Mesothelial cell of epicardium (in vitro differentiated cells): ENCODE results near the gene ZNF280B. TPM values are rescaled to one million over a fixed set of nuclear protein-coding genes. Genes with fewer than 3 reads are reported as not detected.
"Not testable (repeated sequence)": the region's sequence is repeated elsewhere in the genome, so short reads cannot be mapped to it uniquely, and the experiment has no call there.

Source experiments
- DNase-seq, 2 experiments: peaks; one replicate each; pipeline ENCODE4 v3.0.0; 2021; ENCODE audit warnings: low spot score in 2 of 2; ENCODE audit not compliant: unreplicated experiment in 2 of 2
- H3K27ac Mint-ChIP-seq: 2 replicates; pipeline ENCODE4 v1.8.0; 2021; ENCODE audit warnings: mixed read lengths
- H3K27me3 Mint-ChIP-seq: 2 replicates; pipeline ENCODE4 v1.8.0; 2021; ENCODE audit warnings: low read depth, mixed read lengths
- H3K36me3 Mint-ChIP-seq: 2 replicates; pipeline ENCODE4 v1.8.0; 2021; ENCODE audit warnings: mixed read lengths
- H3K4me1 Mint-ChIP-seq: 2 replicates; pipeline ENCODE4 v1.8.0; 2021; ENCODE audit warnings: mixed read lengths
- H3K4me3 Mint-ChIP-seq: 2 replicates; pipeline ENCODE4 v1.8.0; 2021; ENCODE audit warnings: mild to moderate bottlenecking, moderate library complexity, mixed read lengths
- H3K9me3 Mint-ChIP-seq: 2 replicates; pipeline ENCODE4 v1.8.0; 2021; ENCODE audit warnings: mixed read lengths
- CTCF ChIP-seq: fragments of 200-600 bp; sonication (generic); IDR thresholded peaks from one replicate; pipeline ENCODE4 v1.5.0; 2021; ENCODE audit warnings: antibody characterized with exemption; ENCODE audit not compliant: unreplicated experiment
- total RNA-seq: library from RNA; stranded (reverse); gene quantifications from 3 replicates; pipeline ENCODE4 v1.2.1, GENCODE V29; 2021

ZNF280B gene
- total RNA-seq, 1 donor from 2014 or later = 6.4 TPM

- H3K9me3 Mint-ChIP-seq = no peaks in the 10 kb centered on the region
- no peak overlapping the region for H3K4me3 Mint-ChIP-seq
- H3K27ac Mint-ChIP-seq = no peak overlapping the region
- no peak for TF ChIP-seq CTCF
- no peaks in the 10 kb centered on the region for H3K27me3 Mint-ChIP-seq
- DNase-seq = no peak
- H3K4me1 Mint-ChIP-seq = no peaks in the 10 kb centered on the region
- H3K36me3 Mint-ChIP-seq = peaks cover 6% of the 10 kb centered on the region
Measured at GRCh38 chr22:22479999-22480532, 28.5 kb downstream of the ZNF280B start.

- no peak for DNase-seq
- peaks cover 1% of the 10 kb centered on the region for H3K36me3 Mint-ChIP-seq
- H3K4me3 Mint-ChIP-seq = no peak overlapping the region
- TF ChIP-seq CTCF = no peak
- no peaks in the 10 kb centered on the region for H3K27me3 Mint-ChIP-seq
- H3K27ac Mint-ChIP-seq = no peak overlapping the region
- no peaks in the 10 kb centered on the region for H3K4me1 Mint-ChIP-seq
- no peaks in the 10 kb centered on the region for H3K9me3 Mint-ChIP-seq
Measured at GRCh38 chr22:22479116-22479515, 29.4 kb downstream of the ZNF280B start.

DNA sequence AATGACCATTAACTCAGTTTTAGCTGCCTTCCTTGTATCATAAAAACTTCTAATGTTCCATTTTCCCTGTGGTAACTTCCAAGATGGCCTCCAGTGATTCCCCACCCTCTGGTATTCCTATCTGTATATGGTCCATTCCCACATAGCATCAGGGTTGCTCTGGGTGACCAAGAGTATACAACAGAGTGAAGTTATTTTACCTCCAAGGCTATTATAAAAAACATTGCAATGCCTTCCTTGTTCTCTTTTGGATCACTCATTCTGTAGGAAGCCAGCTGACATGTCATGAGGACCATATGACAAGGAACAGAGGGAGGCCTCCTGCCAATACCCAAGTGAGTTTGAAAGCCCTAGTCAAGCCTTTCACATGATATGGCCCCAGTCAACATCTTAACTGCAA is 30.1 kb downstream of the ZNF280B start:
- no peaks in the 10 kb centered on the region for H3K27me3 Mint-ChIP-seq
- H3K27ac Mint-ChIP-seq = no peak overlapping the region
- H3K4me3 Mint-ChIP-seq = no peak overlapping the region
- no peaks in the 10 kb centered on the region for H3K36me3 Mint-ChIP-seq
- H3K9me3 Mint-ChIP-seq = no peaks in the 10 kb centered on the region
- no peak for DNase-seq
- no peaks in the 10 kb centered on the region for H3K4me1 Mint-ChIP-seq
- TF ChIP-seq CTCF = no peak

DNA sequence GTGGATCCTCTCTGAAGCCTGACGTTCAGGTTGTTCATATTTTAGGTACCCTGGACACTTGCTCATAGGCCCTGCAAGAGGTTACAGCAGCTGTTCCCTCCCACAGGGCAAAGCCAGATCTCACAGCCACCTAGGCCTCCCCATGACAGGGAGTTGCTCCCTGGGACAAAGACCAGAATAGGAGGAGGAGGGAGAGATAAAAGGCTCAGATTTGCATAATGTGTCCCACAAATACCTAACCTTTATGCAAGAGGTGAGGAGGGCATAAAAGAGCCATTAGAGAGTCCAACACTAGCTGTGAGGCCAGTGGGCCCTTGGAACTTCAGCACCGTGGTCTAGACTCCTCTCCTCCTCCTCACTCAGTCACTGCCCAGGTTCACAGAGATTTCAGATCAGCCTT is 33.8 kb downstream of the ZNF280B start:
- H3K4me1 Mint-ChIP-seq = no peaks in the 10 kb centered on the region
- H3K4me3 Mint-ChIP-seq = no peak overlapping the region
- no peak for TF ChIP-seq CTCF
- H3K27ac Mint-ChIP-seq = no peak overlapping the region
- DNase-seq = no peak
- peaks cover 3% of the 10 kb centered on the region for H3K9me3 Mint-ChIP-seq
- no peaks in the 10 kb centered on the region for H3K27me3 Mint-ChIP-seq
- no peaks in the 10 kb centered on the region for H3K36me3 Mint-ChIP-seq

- H3K27ac Mint-ChIP-seq, DNase-seq, H3K36me3 Mint-ChIP-seq, H3K4me1 Mint-ChIP-seq, H3K4me3 Mint-ChIP-seq: not testable (repeated sequence)
- Mint-ChIP-seq H3K27me3 (peaks cover 11% of the 10 kb centered on the region), H3K9me3 (peaks cover 28% of the 10 kb centered on the region)
Measured at GRCh38 chr22:22471104-22471503, 37.4 kb downstream of the ZNF280B start.

GRCh38 chr22:22469527-22469926 is 39.0 kb downstream of the ZNF280B start:
- Mint-ChIP-seq H3K4me1 (no peaks in the 10 kb centered on the region), H3K4me3 (no peak overlapping the region), H3K9me3 (peaks cover 28% of the 10 kb centered on the region), H3K27ac (no peak overlapping the region), H3K27me3 (peaks cover 22% of the 10 kb centered on the region), H3K36me3 (no peaks in the 10 kb centered on the region)
- TF ChIP-seq CTCF = no peak
- DNase-seq = no peak

GRCh38 chr22:22468794-22469469 is 39.6 kb downstream of the ZNF280B start:
- not testable (repeated sequence) for H3K36me3 Mint-ChIP-seq, H3K4me3 Mint-ChIP-seq, DNase-seq, H3K27ac Mint-ChIP-seq, H3K4me1 Mint-ChIP-seq
- Mint-ChIP-seq H3K9me3 (peaks cover 28% of the 10 kb centered on the region), H3K27me3 (peaks cover 27% of the 10 kb centered on the region)
